ENCODE data around the gene SNX19.
A peak's percentile ranks its signal among the peaks of the same experiment; 100 is the strongest.
"Not testable (repeated sequence)": the region's sequence is repeated elsewhere in the genome, so short reads cannot be mapped to it uniquely, and the experiment has no call there.

The SNX19 gene

DNA sequence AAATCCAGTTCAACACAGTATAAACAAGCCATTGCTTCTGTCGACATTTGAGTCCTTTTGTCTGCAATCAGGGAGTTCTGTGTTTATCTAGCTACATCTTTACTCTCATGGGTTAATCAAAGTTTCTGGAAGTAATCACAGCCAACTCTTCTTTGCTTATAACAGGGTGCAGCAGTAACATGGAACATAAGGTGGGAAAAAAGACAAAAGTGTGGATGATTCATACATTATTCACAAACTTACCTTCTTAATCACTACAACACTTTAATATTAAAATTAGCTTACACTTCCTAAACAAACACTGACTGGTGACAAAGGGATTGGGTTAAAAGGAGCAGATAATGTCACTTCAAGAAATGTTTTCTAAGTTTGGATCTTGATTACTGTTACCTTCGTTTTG lies 44.7 kb downstream of the SNX19 start:
- DNase-seq: no peak

DNA sequence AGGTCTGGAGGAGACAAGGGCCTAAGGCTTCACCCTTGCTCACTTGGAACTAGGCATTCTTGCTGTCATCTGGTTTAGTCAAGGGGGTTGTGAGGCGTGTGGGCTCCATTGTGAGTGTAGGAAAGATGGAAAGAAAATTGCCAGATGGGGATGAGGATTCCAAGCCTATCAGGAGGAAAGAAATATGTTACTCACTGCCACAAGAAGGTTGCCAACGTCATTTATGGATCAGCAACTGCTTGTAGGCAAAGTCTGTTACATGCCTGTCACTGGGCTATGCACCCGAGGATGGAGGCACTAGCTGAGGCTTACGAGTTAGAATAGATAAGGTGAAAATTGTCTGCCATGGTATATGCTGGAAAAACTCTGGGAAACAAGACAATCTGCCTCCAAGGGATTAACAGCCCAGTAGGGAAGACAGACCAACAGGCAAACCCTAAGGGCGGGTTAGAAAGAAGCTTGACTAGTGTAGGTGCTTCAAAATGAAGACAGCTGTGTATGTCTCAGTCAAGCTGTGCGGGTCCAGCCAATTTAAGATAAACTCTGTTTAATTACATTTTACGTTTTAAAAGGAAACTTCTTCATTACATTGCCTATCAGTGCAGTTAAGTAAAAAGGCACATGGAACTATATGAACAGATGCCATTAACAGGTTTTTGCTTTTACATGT lies 47.4 kb downstream of the SNX19 start:
- DNase-seq: no peak

DNA sequence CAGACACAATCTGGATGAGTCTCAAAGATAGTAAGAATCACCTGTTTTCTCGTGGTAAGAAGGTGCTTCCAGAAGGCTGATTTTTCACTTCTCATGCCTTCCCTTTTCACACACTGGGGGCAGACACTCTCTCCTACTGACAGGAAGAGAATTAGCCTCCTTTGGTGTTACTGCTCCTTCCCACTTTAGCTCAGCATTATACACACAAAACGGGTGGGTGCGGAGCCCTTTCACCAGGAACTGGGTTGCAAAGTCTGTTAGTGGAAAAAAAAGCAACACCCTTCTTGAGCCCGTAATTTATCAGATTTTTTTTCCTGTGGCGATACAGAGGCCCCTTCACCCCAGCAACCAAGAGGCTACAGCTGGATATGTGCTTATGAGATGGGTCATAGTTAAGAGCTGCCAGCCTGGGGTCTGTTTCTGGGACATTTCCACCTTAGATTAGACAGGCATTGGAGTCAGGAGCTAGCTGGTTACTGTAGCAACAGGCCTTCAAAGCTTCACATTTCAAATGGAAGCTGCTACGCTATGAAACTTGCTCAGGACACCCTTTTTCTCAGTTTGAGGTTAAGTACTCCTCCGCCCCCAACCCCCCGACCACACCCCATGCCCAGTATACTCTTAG lies 48.1 kb downstream of the SNX19 start:
- DNase-seq: no peak

DNA sequence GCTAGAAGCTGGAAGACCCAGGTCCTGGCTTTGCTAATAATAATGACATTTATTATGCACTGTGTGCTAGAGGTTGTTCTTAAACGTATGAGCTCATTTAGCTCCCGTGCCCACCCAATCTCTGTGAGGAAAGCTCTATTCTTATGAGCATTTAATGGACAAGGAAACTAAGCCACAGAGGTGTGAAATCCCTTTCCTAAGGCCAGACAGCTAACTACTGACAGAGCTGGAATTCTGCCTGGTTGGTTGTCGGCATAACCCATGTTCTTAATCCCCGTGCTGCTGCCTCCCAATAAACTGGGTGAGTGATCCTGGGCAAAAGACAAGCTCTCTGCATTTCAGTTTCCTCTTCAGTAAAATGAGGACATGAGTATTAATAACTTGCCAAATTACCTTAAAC lies 49.4 kb downstream of the SNX19 start:
- no peak for DNase-seq

DNA sequence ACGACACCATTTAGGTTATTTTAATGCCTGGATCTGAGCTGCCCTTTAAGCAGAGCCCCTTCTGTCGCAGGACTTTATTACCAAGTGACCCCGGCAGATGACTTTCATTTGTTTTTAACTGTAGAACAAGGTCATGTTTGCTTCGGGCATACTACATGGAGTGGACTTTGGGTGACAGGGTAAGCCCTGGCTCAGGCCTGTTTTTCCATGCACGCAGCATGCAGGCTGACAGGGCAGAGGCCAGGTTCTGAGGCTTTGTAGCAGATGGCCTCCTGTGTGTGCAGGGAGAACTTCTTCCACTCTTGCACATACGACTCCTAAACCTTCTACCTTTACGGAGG lies 50.5 kb downstream of the SNX19 start:
- no peak for DNase-seq

DNA sequence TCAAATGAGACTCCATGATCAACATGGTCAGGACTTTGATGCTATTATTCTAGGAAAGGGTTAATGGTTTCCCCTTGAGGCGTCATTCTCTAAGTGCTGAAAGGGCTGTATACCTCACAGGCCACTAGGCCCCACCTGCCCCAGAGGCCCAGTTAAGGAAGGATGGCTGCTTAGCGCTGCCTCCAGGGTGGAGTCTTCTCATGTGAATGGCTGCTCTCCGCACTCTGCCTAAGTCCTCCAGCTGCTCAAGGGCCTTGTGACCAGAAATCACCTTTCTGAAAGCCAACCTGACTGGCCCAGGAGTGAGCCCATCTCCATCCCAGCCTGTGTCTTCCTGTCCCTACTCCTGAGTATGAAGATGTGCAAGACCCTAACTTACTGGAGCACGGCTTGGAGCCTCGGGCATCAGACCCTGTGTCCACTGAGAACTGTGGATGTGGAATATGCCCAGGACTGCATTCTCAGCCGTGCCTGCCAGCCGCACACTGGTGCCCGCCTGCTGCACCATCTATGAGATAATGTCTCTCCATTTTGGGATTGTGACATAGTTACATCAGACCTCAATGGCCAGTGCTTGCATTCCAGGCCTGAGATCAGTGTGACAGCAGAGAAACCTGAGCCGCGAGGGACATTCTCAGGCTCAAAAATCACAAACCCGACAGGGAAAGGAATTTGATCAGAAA lies 51.0 kb downstream of the SNX19 start:
- no peak for DNase-seq

DNA sequence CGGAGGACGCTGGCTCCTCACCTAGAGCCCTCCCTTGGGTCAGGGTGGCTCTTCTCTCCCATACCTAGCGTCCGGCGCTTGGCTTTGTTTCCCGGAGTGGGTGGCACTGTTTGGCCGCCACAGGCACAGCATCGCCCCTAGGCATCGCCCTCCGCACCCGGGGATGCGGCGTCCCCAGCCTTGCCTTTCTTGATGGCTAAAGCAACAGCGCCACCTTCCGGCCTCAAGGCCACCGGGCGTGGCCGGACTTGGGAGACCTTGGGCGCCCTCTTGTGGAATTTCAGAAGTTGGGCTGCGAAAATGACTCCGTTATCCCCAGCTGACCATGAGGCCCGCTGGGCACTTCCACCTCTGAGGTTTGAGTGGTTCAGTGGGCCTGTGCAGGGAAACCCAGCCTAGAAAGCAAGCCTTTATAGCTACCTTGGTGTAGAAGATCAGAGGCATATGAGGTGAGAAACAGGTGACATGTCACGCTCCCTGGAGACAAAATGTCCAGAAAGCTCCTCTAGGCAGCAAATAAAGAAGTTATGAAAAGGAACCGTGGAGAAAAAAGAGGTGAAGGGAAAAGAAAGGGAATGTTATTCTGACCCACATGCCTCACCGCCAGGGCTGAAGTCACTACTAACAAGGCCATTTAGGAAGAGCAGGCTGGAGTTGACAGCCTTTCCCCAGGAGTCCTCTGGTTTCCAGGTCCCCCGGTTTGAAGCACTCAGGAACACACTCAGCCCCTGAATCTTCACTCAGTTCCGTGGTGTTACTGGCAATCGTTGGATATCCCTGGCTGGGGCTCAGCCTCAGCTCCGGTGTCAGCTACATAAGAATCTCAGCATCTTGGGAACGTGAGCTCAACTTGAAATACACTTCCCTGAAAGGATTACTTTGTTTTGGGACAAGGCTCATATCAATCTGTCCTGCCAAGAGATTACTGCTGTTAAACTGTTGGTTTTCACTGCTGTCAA lies 54.1 kb downstream of the SNX19 start:
- peak; percentile 82 for DNase-seq

DNA sequence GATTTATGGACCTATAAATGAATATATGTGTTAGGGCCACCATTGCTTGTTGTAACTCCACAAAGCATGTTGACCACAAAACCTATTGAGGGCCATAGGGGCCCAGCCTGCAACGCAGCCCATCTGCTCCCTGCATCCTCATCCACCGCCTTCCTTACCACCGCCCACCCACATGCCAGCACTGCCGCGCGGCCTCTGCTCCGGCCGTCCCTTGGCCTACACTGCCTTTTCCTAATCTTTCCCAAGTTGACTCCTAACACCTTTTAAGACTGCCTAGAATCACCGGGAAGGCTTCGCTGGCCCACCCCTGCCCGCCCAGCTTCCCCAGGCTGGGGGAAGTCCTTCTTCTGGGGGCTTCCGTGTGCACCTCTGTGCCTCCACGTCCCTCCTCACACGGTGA lies 55.0 kb downstream of the SNX19 start:
- DNase-seq: no peak

DNA sequence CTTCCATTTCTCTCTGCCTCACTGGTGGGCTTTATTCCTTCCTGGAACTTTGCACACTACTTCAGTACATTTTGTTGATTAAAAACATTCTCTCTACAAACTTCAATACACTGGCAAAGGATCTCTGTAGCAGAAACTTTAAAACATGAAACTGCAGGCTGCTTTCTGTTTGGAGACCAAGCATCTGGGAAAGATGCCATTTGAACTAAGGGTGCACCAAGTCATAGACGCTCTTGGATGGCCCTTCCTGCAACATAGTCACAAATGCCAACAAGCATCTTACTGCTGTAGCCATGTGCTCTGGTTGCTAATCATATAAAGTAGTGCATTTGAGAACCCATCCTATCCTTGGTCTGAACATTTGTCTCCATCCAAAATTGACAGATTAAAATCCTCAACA lies 56.4 kb downstream of the SNX19 start:
- DNase-seq: no peak

DNA sequence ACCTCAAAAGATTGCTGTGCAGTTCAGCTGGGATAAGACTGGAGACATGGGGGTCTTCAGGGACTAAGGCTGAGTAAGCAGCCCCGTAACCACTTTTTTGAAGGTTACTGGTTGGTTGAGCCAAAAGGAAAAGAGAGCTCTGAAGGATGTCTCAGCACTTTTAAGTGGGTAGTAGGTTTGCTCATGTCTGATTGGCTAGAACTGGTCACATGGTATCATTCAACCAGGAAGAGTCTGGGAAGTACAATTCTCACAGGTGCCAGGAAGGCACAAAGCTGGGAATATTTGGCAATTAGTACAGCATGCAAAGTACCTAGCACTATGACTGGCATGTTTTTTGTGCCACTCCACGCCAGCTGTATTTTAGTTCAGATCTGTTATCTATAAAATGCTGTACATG lies 58.1 kb downstream of the SNX19 start:
- DNase-seq: no peak

DNA sequence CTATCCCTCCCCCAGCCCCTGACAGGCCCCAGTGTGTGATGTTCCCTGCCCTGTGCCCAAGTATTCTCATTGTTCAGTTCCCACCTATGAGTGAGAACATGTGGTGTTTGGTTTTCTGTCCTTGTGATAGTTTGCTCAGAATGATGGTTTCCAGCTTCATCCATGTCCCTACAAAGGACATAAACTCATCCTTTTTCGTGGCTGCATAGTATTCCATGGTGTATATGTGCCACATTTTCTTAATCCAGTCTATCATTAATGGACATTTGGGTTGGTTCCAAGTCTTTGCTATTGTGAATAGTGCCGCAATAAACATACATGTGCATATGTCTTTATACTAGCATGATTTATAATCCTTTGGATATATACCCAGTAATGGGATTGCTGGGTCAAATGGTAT lies 60.6 kb downstream of the SNX19 start:
- DNase-seq: not testable (repeated sequence)

DNA sequence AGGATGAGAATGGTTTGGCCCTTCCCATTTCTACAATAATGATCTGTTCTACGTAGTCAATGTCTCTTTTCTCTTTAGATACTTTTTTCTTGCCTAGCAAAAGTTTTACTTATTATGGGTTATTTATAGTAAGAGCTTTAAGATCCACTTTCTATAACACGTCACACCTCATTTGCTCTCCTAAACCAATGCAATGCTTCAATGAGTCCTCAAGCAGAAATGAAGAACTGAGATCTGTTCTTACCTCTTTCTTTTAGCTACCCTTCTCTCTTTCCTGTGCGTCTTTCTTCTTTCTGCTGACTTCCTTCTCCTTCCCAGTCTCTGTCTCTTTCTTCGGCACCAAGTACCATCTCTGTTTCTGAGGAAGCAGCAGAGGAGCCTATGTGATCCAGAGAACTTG lies 61.8 kb downstream of the SNX19 start:
- DNase-seq: no peak

DNA sequence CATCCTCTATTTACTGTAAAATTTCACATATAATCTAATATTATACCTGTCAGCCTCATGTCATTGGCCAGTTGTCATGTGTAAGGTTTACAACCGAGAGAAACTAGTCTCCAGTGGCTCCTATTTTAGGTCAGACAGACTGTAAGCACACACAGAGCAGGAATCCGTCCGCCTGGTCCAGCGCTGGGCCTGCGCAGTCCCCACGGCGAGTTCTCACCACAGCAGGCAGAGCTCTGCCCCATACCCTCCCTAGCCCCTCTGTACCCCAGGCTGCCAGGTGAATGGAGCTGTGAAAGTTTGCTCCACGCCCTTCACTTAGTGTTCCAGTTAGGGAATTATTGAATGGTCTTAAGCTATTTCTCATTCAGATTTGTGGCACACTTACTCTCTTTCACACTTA lies 63.7 kb downstream of the SNX19 start:
- DNase-seq: no peak

DNA sequence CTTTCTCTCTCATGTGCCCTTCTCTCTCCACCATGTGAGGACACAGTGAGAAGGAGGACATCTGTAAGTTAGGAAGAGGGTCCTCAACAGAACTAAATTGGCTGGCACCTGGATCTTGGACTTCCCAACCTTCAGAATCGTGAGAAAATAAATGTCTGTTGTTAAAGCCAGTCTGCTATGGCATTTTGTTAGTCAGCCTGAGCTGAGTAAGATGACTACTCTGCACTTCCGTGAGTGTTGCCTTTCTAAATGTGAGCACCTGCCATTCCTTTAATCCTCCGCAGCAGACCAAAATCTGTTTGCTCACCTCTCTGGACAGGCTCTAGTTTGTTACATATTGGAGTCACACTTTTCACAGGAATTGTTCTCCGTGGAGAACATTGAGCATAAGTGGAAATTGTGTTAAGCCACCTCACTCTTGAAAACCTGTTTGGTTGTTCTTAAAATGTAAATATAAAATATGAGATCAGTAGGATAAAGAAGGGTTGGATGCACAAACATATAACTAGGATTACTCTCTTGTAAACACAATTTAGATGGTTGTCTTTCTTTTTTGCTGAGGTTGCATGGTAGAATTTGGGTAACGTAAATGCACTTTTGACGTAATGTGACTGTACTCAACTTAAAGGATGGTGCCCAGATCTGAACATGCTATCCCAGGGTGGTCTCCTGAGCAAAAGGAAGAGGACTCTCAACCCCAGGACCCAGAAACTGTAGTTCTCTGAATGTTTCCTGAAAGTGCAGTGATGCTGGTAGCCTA lies 65.9 kb downstream of the SNX19 start:
- no peak for DNase-seq

DNA sequence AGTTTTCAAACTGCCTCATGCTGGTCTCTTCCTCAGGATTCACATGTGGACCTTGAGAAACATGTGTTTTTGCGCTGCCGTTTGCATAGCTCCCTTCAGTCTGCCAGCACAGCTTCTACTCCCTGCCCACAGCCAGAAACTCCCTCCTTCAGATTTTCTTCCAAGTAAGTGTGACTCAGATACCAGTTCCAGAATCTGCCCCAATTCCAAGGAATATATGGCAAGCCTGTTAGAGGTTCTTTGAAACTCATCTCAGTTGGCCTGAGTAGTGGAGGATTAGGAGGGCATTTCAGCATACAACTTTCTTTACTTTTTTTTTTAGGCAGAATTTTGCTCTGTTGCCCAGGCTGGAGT lies 67.1 kb downstream of the SNX19 start:
- no peak for DNase-seq

DNA sequence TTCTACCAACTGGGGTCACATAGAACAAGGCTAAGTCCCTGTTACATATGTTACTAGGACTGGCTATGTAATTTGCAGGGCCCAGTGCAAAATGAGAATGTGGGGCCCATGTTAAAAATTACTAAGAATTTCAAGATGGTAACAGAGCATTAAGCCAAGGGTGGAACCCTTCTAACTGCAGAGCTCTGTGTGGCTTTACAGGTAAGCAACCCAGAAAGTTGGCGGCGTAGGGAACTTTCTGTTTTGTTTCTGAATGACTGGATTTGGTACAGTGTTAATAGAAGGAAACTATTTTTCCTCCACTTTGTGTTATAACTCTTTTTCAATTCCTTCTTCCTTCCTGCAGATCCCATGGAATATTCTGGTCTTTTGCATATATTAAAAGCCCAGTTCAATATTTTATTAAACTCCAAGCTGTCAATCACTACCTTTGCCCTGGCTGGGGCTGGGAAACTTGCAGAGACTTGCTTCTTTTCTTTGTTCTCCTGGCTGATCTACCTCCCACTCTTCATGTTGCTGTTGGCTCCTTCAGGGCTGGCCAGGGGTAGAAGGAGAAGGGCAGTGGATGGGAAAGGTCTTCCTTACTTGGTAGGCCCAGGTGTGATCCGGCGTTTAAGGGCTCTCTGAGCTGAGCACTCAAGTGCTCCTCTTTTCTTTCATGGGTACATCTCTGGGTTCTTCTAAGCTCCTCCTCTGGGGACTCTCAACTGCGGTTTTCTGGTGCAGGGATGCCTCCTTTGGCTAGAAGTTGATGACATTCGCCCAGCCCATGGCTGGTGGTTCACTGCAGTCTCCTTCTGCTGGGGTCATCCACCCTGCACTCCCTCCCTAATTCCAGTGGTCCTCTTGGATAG lies 67.7 kb downstream of the SNX19 start:
- no peak for DNase-seq

DNA sequence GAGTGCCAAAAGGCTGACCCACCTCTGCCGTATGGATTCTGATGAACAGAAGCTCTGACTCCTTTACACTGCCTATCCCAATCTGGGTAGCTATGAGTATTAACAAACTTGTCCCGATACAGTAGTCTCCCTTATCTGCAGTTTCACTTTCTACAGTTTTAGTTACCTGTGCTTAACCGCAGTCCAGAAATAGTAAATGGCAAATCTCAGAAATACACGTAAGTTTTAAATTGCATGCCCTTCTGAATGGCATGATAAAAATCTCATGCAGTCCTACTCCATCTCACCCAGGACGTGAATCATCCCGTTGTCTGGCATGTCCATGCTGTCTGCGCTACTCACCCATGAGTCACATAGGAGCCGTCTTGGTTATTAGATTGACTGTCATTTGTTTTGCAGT lies 68.8 kb downstream of the SNX19 start:
- DNase-seq: no peak

DNA sequence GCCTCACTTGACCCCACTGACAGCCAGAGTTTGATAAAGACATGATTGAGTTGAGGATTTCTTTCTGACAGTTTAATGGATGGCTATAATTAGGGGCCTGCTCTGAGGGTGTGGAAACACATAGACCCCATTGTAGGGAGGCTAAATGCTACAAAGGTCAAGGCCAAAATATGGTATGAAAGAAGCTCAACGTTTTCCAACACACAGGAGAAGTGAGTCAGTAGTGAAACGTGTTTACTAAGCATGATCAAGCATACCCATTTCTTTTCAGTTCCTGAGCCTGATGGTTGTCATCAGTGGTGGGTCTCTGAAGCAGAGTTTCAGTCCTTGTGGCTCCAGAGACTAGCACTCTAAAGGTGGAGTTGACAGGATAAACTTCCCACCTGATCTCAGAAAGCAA lies 69.7 kb downstream of the SNX19 start:
- DNase-seq: no peak

DNA sequence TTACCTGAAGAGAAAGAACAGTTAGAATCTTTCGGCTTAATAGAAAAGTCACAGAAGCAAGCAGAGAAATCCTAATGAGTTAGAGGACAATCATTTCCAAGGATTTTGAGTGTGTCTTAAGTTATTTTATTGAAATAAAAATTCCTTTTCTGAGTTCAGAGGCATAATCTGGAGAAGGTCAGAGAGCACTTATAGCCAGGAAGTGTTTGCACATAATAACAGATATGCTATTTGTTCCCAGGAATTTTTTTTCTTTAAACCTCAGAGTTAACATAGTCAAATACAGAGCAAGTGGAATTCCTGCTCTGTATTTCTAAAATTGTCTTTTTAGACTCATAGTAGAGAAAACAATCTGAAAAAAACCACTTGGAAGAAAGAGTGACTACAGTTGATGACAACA lies 74.3 kb downstream of the SNX19 start:
- DNase-seq: no peak

DNA sequence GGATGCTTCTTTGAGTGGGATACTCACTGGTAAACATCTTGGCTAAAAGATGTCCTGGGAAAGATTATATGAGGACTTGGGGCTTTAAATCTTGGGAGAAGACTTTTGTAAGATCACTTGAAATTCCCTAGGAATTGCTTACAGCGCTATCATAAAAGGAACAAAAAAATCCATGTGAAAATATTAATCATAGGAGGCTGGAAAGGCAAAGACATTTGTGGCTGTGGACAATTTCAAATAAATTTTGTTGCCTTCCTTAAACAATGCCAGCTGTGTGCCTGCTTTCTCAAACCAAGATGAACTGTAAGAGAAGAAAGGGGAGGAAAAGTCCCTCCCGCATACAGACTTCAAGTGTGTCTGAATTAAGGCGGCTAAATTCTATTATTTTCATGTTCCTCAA lies 75.6 kb downstream of the SNX19 start:
- DNase-seq: no peak

DNA sequence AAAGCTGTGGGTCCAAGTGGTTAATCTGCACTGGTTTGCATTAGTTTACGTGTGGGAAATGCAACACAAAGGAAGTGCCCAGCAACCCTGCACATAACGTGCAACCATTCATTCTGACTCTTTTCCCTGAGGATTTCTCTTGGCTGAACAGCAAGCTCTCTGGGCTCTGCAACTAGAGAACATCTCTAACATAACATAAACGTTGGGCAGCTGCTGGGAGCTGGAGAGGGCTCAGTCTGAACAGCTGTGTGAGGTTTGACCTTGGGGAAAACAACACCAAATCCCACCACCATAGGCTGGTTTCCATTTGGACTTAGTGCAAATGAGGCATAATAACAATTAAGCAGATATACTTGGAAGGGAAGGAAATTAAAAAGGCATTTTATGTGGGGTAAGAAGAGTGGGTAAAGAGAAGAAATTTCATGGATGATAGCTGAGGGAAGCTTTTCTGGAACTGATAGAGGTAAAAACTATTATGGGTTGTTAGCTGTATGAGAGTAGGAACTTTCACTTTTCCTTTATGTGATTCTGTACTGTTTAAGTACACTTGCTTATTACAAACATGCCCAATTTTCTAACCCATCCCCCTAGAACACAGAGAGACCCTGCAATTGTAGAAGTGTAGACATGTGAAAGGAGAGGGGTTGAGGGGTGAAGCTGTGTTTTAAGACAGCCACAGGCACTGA lies 76.2 kb downstream of the SNX19 start:
- no peak for DNase-seq
